Uterus (tissue), 2 donors: ENCODE data around the gene ZNF331.

Experiments used
- CTCF ChIP-seq, 4 experiments: fragments of 200-600 bp in 2 of 4; fragments of 450-650 bp in 2 of 4; sonication (generic) in 2 of 4; IDR thresholded peaks; one replicate each; pipeline ENCODE4 v1.5.1; 2016 to 2019; ENCODE audit warnings: antibody characterized with exemption in 4 of 4, mild to moderate bottlenecking in 2 of 4, moderate library complexity in 1 of 4
- POLR2A ChIP-seq, 2 donors: fragments of 450-650 bp; IDR thresholded peaks; one replicate each; pipeline ENCODE4 v1.6.1; 2016; ENCODE audit warnings: antibody characterized with exemption in 2 of 2, mild to moderate bottlenecking in 1 of 2, moderate library complexity in 1 of 2

- TF ChIP-seq CTCF (IDR thresholded peaks at IDR 0.05) (no peak), POLR2A (IDR thresholded peaks at IDR 0.05) (no peak)
Observed at GRCh38 chr19:53511357-53511756, 26.6 kb upstream of the ZNF331 start.
